Measurements from ENCODE around the gene MACROD1. TPM values are rescaled to one million over a fixed set of nuclear protein-coding genes. Genes with fewer than 3 reads are reported as not detected.

Gene MACROD1
- total RNA-seq, 1 donor from 2014 or later: 3.4 TPM

DNA sequence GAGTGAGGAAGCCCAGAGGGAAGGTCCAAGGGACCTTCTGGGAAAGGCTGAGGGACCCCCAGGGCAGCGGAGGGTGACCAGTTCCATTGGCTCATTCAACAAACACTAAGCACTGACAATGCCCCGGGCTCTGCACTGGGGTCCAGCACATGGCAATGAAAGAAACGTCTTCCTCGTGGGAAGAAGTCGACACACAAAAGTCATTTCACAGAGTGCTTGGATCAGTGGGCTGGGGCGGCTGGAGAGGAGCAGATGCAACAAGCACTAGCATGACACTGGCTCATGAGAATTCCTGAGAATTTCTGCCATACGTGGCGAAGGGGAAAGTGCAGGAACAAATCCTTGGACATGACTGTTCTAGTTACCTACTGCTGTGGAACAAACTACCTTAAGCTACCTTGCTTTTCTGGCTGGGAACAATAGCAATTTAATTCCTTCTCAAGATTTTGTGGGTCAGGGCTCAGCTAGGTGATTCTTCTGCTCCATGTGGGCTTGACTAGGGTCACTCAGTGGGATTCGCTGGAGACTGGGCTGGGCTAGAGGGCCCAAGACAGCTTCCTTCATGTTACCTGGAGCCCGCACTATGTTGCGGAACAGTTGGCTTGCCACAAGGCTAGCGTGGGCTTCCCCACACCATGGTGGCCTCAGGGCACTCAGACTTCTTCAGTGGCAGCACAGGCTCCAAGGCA lies 13.2 kb upstream of the MACROD1 start:
- Mint-ChIP-seq H3K4me1 (ENCODE audit: low read depth, unreplicated experiment) (peaks cover 13% of the 10 kb centered on the region), H3K27ac (ENCODE audit: unreplicated experiment) (no peak overlapping the region), H3K4me3 (ENCODE audit: unreplicated experiment) (peak overlapping the region; percentile 51), H3K27me3 (ENCODE audit: low read depth, unreplicated experiment) (no peaks in the 10 kb centered on the region), H3K9me3 (ENCODE audit: unreplicated experiment) (peaks cover 4% of the 10 kb centered on the region), H3K36me3 (ENCODE audit: low read depth, unreplicated experiment) (peaks cover 9% of the 10 kb centered on the region)
- Histone ChIP-seq H3K4me2 (ENCODE audit: low read length) (no peak overlapping the region), H3K79me2 (ENCODE audit: insufficient read depth, low read length) (peaks cover 16% of the 10 kb centered on the region), H3K4me1 (ENCODE audit: insufficient read depth, low read length) (peaks cover 12% of the 10 kb centered on the region), H3K36me3 (ENCODE audit: insufficient read depth, low read length) (no peaks in the 10 kb centered on the region), H3K9ac (ENCODE audit: low read length) (no peak overlapping the region), H2AFZ (ENCODE audit: low read depth, low read length) (no peak overlapping the region), H3K9me3 (ENCODE audit: insufficient read depth, low read depth, low read length) (no peaks in the 10 kb centered on the region), H3K4me3 (ENCODE audit: insufficient read depth, low read depth, low read length) (no peak overlapping the region), H4K20me1 (ENCODE audit: insufficient read depth, low read length) (no peaks in the 10 kb centered on the region), H3K27me3 (ENCODE audit: insufficient read depth, low read length) (no peaks in the 10 kb centered on the region), H3K27ac (ENCODE audit: low read depth, low read length) (no peak overlapping the region)
- TF ChIP-seq, protein P1, sequence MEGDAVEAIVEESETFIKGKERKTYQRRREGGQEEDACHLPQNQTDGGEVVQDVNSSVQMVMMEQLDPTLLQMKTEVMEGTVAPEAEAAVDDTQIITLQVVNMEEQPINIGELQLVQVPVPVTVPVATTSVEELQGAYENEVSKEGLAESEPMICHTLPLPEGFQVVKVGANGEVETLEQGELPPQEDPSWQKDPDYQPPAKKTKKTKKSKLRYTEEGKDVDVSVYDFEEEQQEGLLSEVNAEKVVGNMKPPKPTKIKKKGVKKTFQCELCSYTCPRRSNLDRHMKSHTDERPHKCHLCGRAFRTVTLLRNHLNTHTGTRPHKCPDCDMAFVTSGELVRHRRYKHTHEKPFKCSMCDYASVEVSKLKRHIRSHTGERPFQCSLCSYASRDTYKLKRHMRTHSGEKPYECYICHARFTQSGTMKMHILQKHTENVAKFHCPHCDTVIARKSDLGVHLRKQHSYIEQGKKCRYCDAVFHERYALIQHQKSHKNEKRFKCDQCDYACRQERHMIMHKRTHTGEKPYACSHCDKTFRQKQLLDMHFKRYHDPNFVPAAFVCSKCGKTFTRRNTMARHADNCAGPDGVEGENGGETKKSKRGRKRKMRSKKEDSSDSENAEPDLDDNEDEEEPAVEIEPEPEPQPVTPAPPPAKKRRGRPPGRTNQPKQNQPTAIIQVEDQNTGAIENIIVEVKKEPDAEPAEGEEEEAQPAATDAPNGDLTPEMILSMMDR (IDR thresholded peaks at IDR 0.05; ENCODE audit: insufficient read depth, low read depth, low read length): no peak
- TF ChIP-seq EZH2 (IDR thresholded peaks at IDR 0.05; ENCODE audit: insufficient read depth, low read length): no peak
- no peak for FAIRE-seq
- no peak for DNase-seq (ENCODE audit: low read depth)

DNA sequence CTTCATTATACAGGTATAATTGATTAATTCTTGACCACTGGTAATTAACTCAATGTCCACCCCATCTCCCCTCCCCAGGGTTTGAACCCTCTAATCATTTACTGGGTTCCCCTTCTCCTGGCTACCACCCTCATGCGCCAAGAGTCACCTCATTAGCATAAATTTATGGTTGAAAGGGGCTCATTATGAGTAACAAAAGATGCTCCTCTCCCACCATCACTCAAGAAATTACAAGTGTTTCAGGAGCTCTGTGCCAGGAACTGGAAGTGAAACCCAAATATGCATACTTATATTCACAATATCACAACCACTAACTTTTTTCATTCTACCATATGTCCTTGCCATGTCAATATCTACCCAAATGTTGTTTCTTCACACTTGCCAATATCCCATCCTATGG lies 12.3 kb upstream of the MACROD1 start:
- no peak overlapping the region for H3K27ac ChIP-seq (ENCODE audit: low read depth, low read length)
- peaks cover 7% of the 10 kb centered on the region for H3K79me2 ChIP-seq (ENCODE audit: insufficient read depth, low read length)
- H4K20me1 ChIP-seq (ENCODE audit: insufficient read depth, low read length): no peaks in the 10 kb centered on the region
- no peak overlapping the region for H2AFZ ChIP-seq (ENCODE audit: low read depth, low read length)
- H3K9ac ChIP-seq (ENCODE audit: low read length): no peak overlapping the region
- Mint-ChIP-seq H3K4me3 (ENCODE audit: unreplicated experiment) (no peak overlapping the region), H3K36me3 (ENCODE audit: low read depth, unreplicated experiment) (peaks cover 10% of the 10 kb centered on the region), H3K9me3 (ENCODE audit: unreplicated experiment) (peaks cover 10% of the 10 kb centered on the region), H3K27me3 (ENCODE audit: low read depth, unreplicated experiment) (no peaks in the 10 kb centered on the region), H3K27ac (ENCODE audit: unreplicated experiment) (no peak overlapping the region), H3K4me1 (ENCODE audit: low read depth, unreplicated experiment) (peaks cover 13% of the 10 kb centered on the region)
- no peak for FAIRE-seq
- peaks cover 3% of the 10 kb centered on the region for H3K9me3 ChIP-seq (ENCODE audit: insufficient read depth, low read depth, low read length)
- no peaks in the 10 kb centered on the region for H3K27me3 ChIP-seq (ENCODE audit: insufficient read depth, low read length)
- no peak overlapping the region for H3K4me2 ChIP-seq (ENCODE audit: low read length)
- no peak overlapping the region for H3K4me3 ChIP-seq (ENCODE audit: insufficient read depth, low read depth, low read length)
- TF ChIP-seq EZH2 (IDR thresholded peaks at IDR 0.05; ENCODE audit: insufficient read depth, low read length): no peak
- TF ChIP-seq, protein P1 (IDR thresholded peaks at IDR 0.05; ENCODE audit: insufficient read depth, low read depth, low read length): no peak
- H3K36me3 ChIP-seq (ENCODE audit: insufficient read depth, low read length): no peaks in the 10 kb centered on the region
- DNase-seq (ENCODE audit: low read depth): no peak
- peaks cover 12% of the 10 kb centered on the region for H3K4me1 ChIP-seq (ENCODE audit: insufficient read depth, low read length)

DNA sequence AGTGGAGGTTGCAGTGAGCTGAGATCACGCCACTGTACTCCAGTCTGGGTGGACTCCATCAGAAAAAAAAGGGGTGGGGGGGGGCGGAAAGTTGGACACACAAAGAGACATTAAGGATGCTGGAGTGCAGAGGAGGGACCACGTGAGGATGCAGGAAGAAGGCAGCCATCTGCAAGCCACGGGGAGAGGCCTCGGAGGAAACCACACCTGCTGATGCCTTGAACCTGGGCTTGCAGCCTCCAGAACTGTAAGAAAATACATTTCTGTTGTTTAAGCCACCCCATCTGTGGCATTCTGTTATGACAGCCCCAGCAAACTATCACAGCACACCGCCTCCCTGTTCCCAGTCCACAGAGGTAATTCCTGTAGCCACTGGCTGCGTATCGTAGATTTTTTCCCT lies 10.8 kb upstream of the MACROD1 start:
- H3K27me3 ChIP-seq (ENCODE audit: insufficient read depth, low read length): no peaks in the 10 kb centered on the region
- H3K36me3 ChIP-seq (ENCODE audit: insufficient read depth, low read length): no peaks in the 10 kb centered on the region
- H3K27ac ChIP-seq (ENCODE audit: low read depth, low read length): no peak overlapping the region
- DNase-seq (ENCODE audit: low read depth) (no peak), FAIRE-seq (no peak)
- H3K4me2 ChIP-seq (ENCODE audit: low read length): no peak overlapping the region
- H3K4me1 ChIP-seq (ENCODE audit: insufficient read depth, low read length): peaks cover 10% of the 10 kb centered on the region
- H2AFZ ChIP-seq (ENCODE audit: low read depth, low read length): no peak overlapping the region
- TF ChIP-seq EZH2 (IDR thresholded peaks at IDR 0.05; ENCODE audit: insufficient read depth, low read length): no peak
- TF ChIP-seq, protein P1 (IDR thresholded peaks at IDR 0.05; ENCODE audit: insufficient read depth, low read depth, low read length): no peak
- no peak overlapping the region for H3K27ac Mint-ChIP-seq (ENCODE audit: unreplicated experiment)
- no peak overlapping the region for H3K9ac ChIP-seq (ENCODE audit: low read length)
- peaks cover 3% of the 10 kb centered on the region for H3K9me3 ChIP-seq (ENCODE audit: insufficient read depth, low read depth, low read length)
- H3K79me2 ChIP-seq (ENCODE audit: insufficient read depth, low read length): no peaks in the 10 kb centered on the region
- peaks cover 6% of the 10 kb centered on the region for H3K4me1 Mint-ChIP-seq (ENCODE audit: low read depth, unreplicated experiment)
- peaks cover 10% of the 10 kb centered on the region for H3K9me3 Mint-ChIP-seq (ENCODE audit: unreplicated experiment)
- H3K36me3 Mint-ChIP-seq (ENCODE audit: low read depth, unreplicated experiment): peaks cover 10% of the 10 kb centered on the region
- H3K4me3 ChIP-seq (ENCODE audit: insufficient read depth, low read depth, low read length): no peak overlapping the region
- H3K4me3 Mint-ChIP-seq (ENCODE audit: unreplicated experiment): no peak overlapping the region
- H4K20me1 ChIP-seq (ENCODE audit: insufficient read depth, low read length): no peaks in the 10 kb centered on the region
- no peaks in the 10 kb centered on the region for H3K27me3 Mint-ChIP-seq (ENCODE audit: low read depth, unreplicated experiment)

All from astrocyte (in vitro differentiated cells and primary cell).